DND-41 (cell line): ENCODE measurements around the gene OR8A1.

Experiments
- EZH2 ChIP-seq: IDR thresholded peaks from 3 replicates; pipeline ENCODE4 v1.6.1; 2012; ENCODE audit warnings: borderline replicate concordance, low read depth, mild to moderate bottlenecking, moderate library complexity, low read length, inconsistent platforms; ENCODE audit not compliant: severe bottlenecking
- TF ChIP-seq, protein P1 (sequence below): IDR thresholded peaks from 2 replicates; pipeline ENCODE4 v1.5.1; 2012; ENCODE audit warnings: borderline replicate concordance, low read length, moderate library complexity, mild to moderate bottlenecking; ENCODE audit not compliant: poor library complexity, severe bottlenecking; ENCODE audit errors: extremely low read depth

DNA sequence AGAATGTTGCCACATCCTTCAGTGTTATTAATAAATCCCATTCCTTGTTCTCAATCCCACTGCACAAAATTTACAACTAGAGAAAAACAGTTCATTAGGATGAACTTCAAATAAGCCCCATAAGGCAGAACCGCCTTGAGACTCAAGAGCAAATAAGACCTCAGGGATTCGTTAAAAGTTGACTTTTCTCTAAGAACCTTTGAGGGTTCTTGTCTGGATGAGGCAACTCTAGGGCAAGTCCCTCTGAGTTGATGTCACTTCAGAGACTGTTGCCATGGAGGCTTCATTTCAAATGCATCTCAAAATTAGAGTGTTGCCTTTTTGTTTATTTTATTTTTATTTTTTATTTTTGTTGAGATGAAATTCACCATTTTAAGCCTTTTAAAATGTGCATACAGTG is 21.6 kb downstream of the OR8A1 start:
- TF ChIP-seq, protein P1, sequence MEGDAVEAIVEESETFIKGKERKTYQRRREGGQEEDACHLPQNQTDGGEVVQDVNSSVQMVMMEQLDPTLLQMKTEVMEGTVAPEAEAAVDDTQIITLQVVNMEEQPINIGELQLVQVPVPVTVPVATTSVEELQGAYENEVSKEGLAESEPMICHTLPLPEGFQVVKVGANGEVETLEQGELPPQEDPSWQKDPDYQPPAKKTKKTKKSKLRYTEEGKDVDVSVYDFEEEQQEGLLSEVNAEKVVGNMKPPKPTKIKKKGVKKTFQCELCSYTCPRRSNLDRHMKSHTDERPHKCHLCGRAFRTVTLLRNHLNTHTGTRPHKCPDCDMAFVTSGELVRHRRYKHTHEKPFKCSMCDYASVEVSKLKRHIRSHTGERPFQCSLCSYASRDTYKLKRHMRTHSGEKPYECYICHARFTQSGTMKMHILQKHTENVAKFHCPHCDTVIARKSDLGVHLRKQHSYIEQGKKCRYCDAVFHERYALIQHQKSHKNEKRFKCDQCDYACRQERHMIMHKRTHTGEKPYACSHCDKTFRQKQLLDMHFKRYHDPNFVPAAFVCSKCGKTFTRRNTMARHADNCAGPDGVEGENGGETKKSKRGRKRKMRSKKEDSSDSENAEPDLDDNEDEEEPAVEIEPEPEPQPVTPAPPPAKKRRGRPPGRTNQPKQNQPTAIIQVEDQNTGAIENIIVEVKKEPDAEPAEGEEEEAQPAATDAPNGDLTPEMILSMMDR: no peak
- no peak for TF ChIP-seq EZH2
